Measurements from ENCODE around the gene GAREM2. TPM values are rescaled to one million over a fixed set of nuclear protein-coding genes. Genes with fewer than 3 reads are reported as not detected.

The GAREM2 gene
- total RNA-seq, 2 experiments from 2014 or later, result not detected

GRCh38 chr2:26216587-26216986 lies 43.7 kb downstream of the GAREM2 start:
- BruUV-seq (replicated peaks), result no TSS peak
- Histone ChIP-seq H3K9me2 (ENCODE audit: insufficient read depth, low read length) (no peaks in the 10 kb centered on the region), H2AFZ (ENCODE audit: low read length) (no peak overlapping the region), H3K36me3 (ENCODE audit: insufficient read depth, low read length) (peaks cover 94% of the 10 kb centered on the region), H4K20me1 (ENCODE audit: insufficient read depth, low read length) (no peaks in the 10 kb centered on the region), H3K4me3 (ENCODE audit: low read depth, low read length, poor library complexity, severe bottlenecking) (no peak overlapping the region), H3K27ac (ENCODE audit: low read depth, low read length, poor library complexity, severe bottlenecking) (no peak overlapping the region), H3K4me2 (ENCODE audit: low read length) (no peak overlapping the region), H3K79me2 (ENCODE audit: insufficient read depth, low read depth, low read length) (no peaks in the 10 kb centered on the region), H3K9me3 (ENCODE audit: low read length) (0 out of 2 replicates have a peak, but pooled peaks cover 5% of the 10 kb centered on the region), H3K4me1 (ENCODE audit: insufficient read depth, low read length, poor library complexity, severe bottlenecking) (no peaks in the 10 kb centered on the region)
- CTCF ChIA-PET (ENCODE audit: unreplicated experiment), result no interaction called here
- TF ChIP-seq CTCF (conservative IDR thresholded peaks at IDR 0.05; ENCODE audit: low read length) (no peak), EZH2phosphoT487 (IDR thresholded peaks at IDR 0.05; ENCODE audit: borderline replicate concordance, low read depth, low read length) (no peak)
- intact Hi-C loops (cut with micrococcal nuclease; ENCODE audit: unreplicated experiment), result no loop called here
- POLR2A ChIA-PET, result no interaction called here
- DNase-seq (ENCODE audit: low spot score), result no peak

DNA sequence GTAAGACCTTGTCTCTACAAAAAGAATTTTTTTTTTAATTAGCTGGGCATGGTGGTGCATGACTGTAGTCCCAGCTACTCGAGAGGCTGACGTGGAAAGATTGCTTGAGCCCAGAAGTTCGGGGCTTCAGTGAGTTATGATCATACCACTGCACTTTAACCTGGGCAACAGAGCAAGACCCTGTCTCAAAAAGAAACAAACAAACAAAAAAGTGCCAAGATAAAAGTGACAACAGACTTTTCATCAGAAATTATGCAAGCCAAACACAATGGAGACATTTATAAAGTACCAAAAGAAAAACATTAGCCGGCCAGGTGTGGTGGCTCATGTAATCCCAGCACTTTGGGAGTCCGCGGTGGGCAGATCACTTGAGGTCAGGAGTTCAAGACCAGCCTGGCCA lies 44.8 kb downstream of the GAREM2 start:
- Histone ChIP-seq H4K20me1 (ENCODE audit: insufficient read depth, low read length) (no peaks in the 10 kb centered on the region), H3K36me3 (ENCODE audit: insufficient read depth, low read length) (peaks cover 93% of the 10 kb centered on the region), H3K4me3 (ENCODE audit: low read depth, low read length, poor library complexity, severe bottlenecking) (no peak overlapping the region), H3K9me3 (ENCODE audit: low read length) (0 out of 2 replicates have a peak, but pooled peaks cover 5% of the 10 kb centered on the region), H3K9me2 (ENCODE audit: insufficient read depth, low read length) (no peaks in the 10 kb centered on the region), H2AFZ (ENCODE audit: low read length) (no peak overlapping the region), H3K4me2 (ENCODE audit: low read length) (no peak overlapping the region), H3K27ac (ENCODE audit: low read depth, low read length, poor library complexity, severe bottlenecking) (no peak overlapping the region), H3K4me1 (ENCODE audit: insufficient read depth, low read length, poor library complexity, severe bottlenecking) (no peaks in the 10 kb centered on the region), H3K79me2 (ENCODE audit: insufficient read depth, low read depth, low read length) (no peaks in the 10 kb centered on the region)
- no TSS peak for BruUV-seq (replicated peaks)
- POLR2A ChIA-PET, result interaction anchor here (0.7 kb wide), 1 partner anchor 510 kb away, joined by 3 read pairs; no protein-coding TSS in a partner anchor
- intact Hi-C loops (cut with micrococcal nuclease; ENCODE audit: unreplicated experiment), result no loop called here
- no peak for DNase-seq (ENCODE audit: low spot score)
- CTCF ChIA-PET (ENCODE audit: unreplicated experiment), result no interaction called here
- no peak for TF ChIP-seq EZH2phosphoT487 (IDR thresholded peaks at IDR 0.05; ENCODE audit: borderline replicate concordance, low read depth, low read length)
- no peak for TF ChIP-seq CTCF (conservative IDR thresholded peaks at IDR 0.05; ENCODE audit: low read length)

DNA sequence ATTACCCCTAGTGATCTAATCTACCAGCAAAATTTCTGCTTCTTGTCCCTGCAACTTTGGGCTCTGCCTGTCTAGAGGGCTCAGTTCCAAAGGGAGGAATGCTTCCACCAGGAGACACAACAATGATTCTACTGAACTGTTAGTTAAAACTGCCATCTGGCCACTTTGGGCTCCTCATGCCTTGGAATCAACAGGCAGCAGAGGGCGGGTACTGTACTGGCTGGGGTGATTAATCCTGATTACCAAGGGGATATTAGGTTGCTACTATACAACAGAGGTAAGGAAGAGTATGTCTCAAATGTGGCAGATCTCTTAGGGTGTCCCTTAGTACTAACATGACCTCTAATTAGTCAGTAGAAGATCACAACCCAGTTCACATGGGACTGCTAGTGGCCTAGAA lies 50.1 kb downstream of the GAREM2 start:
- POLR2A ChIA-PET, result no interaction called here
- H4K20me1 ChIP-seq (ENCODE audit: insufficient read depth, low read length), result no peaks in the 10 kb centered on the region
- H3K4me2 ChIP-seq (ENCODE audit: low read length), result no peak overlapping the region
- H2AFZ ChIP-seq (ENCODE audit: low read length), result no peak overlapping the region
- peaks cover 8% of the 10 kb centered on the region; the same call in 1 of the 2 replicates for H3K9me3 ChIP-seq (ENCODE audit: low read length)
- no peaks in the 10 kb centered on the region for H3K79me2 ChIP-seq (ENCODE audit: insufficient read depth, low read depth, low read length)
- peaks cover 86% of the 10 kb centered on the region for H3K36me3 ChIP-seq (ENCODE audit: insufficient read depth, low read length)
- no peak for DNase-seq (ENCODE audit: low spot score)
- H3K9me2 ChIP-seq (ENCODE audit: insufficient read depth, low read length), result no peaks in the 10 kb centered on the region
- no TSS peak for BruUV-seq (replicated peaks)
- CTCF ChIA-PET (ENCODE audit: unreplicated experiment), result no interaction called here
- intact Hi-C loops (cut with micrococcal nuclease; ENCODE audit: unreplicated experiment), result no loop called here
- TF ChIP-seq CTCF (conservative IDR thresholded peaks at IDR 0.05; ENCODE audit: low read length), result no peak
- TF ChIP-seq EZH2phosphoT487 (IDR thresholded peaks at IDR 0.05; ENCODE audit: borderline replicate concordance, low read depth, low read length), result no peak
- H3K4me3 ChIP-seq (ENCODE audit: low read depth, low read length, poor library complexity, severe bottlenecking), result no peak overlapping the region
- no peaks in the 10 kb centered on the region for H3K4me1 ChIP-seq (ENCODE audit: insufficient read depth, low read length, poor library complexity, severe bottlenecking)
- H3K27ac ChIP-seq (ENCODE audit: low read depth, low read length, poor library complexity, severe bottlenecking), result no peak overlapping the region
